GM21723 (cell line): ENCODE results near the gene SSRP1.
"Not testable (repeated sequence)": the region's sequence is repeated elsewhere in the genome, so short reads cannot be mapped to it uniquely, and the experiment has no call there.

Source experiments
- ATAC-seq: cut with Tn5 transposase; IDR thresholded peaks from one replicate; pipeline ENCODE4 v1.9.1; 2021; ENCODE audit warnings: mild to moderate bottlenecking, moderate library complexity; ENCODE audit not compliant: unreplicated experiment

Gene SSRP1

GRCh38 chr11:57339328-57339727 is 3.6 kb upstream of the SSRP1 start:
- ATAC-seq = no peak

- ATAC-seq = no peak
Observed at GRCh38 chr11:57338142-57338541, 2.5 kb upstream of the SSRP1 start, which contains the start of gene P2RX3. Gene P2RX3, plus strand, starts transcription at chr11:57338352. Its CDS starts 199 bp downstream, at chr11:57338551.

- ATAC-seq = not testable (repeated sequence)
Observed at GRCh38 chr11:57336856-57337255, 1.2 kb upstream of the SSRP1 start.

GRCh38 chr11:57336111-57336666 is 497 bp upstream of the SSRP1 start:
- ATAC-seq = no peak

GRCh38 chr11:57335023-57335342 is 709 bp downstream of the SSRP1 start:
- no peak for ATAC-seq

GRCh38 chr11:57332694-57333440 is 2.8 kb downstream of the SSRP1 start:
- no peak for ATAC-seq

- no peak for ATAC-seq
Observed at GRCh38 chr11:57331720-57332119, 4.0 kb downstream of the SSRP1 start.

- no peak for ATAC-seq
Observed at GRCh38 chr11:57330029-57330428, 5.7 kb downstream of the SSRP1 start.

GRCh38 chr11:57327721-57328120 is 8.0 kb downstream of the SSRP1 start:
- ATAC-seq = no peak

GRCh38 chr11:57325735-57326048 is 10.0 kb downstream of the SSRP1 start:
- ATAC-seq = peak; percentile 4

- ATAC-seq = peak; percentile 90
Observed at GRCh38 chr11:57324886-57325734, 10.6 kb downstream of the SSRP1 start, which contains the start of gene TNKS1BP1. Gene TNKS1BP1, minus strand, starts transcription at chr11:57324952. Its CDS starts 3,067 bp downstream, at chr11:57321885.

- no peak for ATAC-seq
Observed at GRCh38 chr11:57324154-57324885, 11.4 kb downstream of the SSRP1 start.

- ATAC-seq = no peak
Observed at GRCh38 chr11:57323855-57324153, 11.9 kb downstream of the SSRP1 start.

GRCh38 chr11:57323167-57323854 is 12.4 kb downstream of the SSRP1 start:
- ATAC-seq = no peak

GRCh38 chr11:57322256-57323166 is 13.2 kb downstream of the SSRP1 start:
- ATAC-seq = no peak

- ATAC-seq = no peak
Observed at GRCh38 chr11:57321388-57322255, 14.1 kb downstream of the SSRP1 start.

GRCh38 chr11:57320719-57321387 is 14.8 kb downstream of the SSRP1 start:
- no peak for ATAC-seq

- ATAC-seq = no peak
Observed at GRCh38 chr11:57320067-57320718, 15.5 kb downstream of the SSRP1 start.
